ENCODE results near the gene PDCD2L.
"Not testable (repeated sequence)": the region's sequence is repeated elsewhere in the genome, so short reads cannot be mapped to it uniquely, and the experiment has no call there.

The PDCD2L gene, protein sequence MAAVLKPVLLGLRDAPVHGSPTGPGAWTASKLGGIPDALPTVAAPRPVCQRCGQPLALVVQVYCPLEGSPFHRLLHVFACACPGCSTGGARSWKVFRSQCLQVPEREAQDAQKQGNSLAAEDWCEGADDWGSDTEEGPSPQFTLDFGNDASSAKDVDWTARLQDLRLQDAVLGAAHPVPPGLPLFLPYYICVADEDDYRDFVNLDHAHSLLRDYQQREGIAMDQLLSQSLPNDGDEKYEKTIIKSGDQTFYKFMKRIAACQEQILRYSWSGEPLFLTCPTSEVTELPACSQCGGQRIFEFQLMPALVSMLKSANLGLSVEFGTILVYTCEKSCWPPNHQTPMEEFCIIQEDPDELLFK

DNA sequence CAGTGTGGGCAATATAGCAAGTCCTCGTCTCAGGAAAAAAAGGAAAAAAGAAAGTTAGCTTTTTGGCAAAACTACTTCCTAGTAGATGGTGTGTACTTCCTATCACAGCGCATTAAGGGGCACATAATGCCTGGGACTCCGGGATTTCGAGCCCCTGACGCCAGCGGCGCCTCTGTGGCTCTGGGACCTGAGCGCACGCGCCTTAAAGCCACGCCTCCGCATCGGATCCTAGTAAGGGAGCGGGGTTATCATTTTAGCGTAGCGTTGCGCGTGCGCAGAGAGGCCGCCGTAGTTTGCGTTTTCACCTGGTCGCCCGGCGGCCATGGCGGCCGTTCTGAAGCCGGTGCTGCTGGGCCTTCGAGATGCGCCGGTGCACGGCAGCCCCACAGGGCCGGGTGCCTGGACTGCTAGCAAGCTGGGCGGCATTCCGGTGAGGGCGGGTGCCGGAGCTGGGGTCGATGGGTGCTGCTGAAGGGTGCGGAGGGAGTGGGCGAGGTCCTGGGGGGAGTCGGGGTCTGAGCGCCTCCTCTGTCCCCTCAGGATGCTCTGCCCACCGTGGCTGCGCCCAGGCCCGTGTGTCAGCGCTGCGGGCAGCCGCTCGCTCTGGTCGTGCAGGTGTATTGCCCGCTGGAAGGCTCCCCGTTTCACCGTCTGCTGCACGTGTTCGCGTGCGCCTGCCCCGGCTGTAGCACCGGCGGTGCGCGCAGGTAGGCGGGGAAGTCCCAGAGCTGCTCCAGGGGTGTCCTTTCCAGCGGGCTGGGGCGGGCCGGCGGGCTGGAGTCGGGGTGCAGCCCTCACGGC, at the start of gene PDCD2L:
Gene PDCD2L (plus strand): TSS at position 291 of the 801 bp plus-strand sequence. CDS start 32 bp downstream, at position 323.
- DNase-seq: peak; percentile 92

DNA sequence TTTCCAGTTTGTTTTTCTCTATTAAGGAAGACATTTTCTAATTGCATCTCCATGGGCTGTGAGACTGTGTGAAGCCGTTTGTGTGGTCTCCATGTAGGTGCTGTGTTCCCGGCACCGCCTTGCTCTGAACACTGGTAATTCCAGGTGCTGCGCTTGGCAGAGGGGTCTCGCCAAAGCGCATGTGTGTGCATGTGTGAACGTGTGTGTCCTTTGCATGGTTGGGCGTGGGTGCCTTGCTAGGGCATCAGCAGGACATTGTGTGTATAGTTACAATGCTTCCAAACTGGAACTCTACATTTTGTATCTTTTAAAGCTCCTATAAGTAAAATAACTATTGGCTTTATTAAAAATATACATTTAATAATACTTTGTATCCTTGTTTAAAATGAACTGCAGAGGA, 49.0 kb upstream of the PDCD2L start:
- DNase-seq: no peak

DNA sequence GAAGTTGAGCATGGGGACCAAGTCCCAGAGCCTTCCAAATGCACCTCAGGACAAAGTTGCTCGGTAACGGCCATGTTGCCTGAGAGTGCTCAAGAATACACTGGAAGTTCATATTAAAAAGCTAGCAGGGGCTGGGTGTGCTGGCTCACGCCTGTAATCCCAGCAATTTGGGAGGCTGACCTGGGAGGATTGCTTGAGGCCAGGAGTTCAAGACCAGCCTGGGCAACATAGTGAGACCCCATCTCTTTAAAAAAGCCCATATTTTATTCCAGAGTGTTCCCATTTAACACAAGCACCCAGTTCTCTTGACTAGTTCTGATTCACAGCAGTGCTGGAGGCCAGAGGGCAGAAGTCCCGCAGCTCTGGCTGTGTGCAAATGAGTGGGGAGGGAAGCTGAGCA, 47.3 kb upstream of the PDCD2L start:
- DNase-seq: no peak

DNA sequence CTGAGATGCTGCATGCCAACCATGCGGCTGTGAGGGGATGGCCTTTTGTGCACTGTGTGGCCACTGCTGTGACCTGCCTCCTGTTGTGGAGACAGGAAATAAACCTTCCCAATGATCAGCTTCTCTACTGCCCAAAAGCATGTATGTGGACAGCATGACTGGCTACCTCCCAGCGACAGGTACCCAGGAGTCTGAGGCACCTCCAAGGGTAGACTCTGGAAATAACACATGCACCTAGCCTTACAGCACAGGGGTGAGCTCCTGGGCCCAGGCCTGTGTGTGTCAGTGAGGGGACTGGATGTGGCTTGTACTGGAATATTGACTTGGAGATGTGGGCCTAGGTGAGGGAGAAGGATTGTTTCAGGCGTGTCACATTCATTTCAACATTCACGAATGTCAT, 46.8 kb upstream of the PDCD2L start:
- DNase-seq: no peak

- DNase-seq: peak; percentile 98
Measured at GRCh38 chr19:34359140-34359953, 44.9 kb upstream of the PDCD2L start.

- DNase-seq: no peak
Measured at GRCh38 chr19:34359954-34360315, 44.3 kb upstream of the PDCD2L start.

- no peak for DNase-seq
Measured at GRCh38 chr19:34360354-34360909, 43.8 kb upstream of the PDCD2L start.

- no peak for DNase-seq
Measured at GRCh38 chr19:34362679-34363069, 41.5 kb upstream of the PDCD2L start.

DNA sequence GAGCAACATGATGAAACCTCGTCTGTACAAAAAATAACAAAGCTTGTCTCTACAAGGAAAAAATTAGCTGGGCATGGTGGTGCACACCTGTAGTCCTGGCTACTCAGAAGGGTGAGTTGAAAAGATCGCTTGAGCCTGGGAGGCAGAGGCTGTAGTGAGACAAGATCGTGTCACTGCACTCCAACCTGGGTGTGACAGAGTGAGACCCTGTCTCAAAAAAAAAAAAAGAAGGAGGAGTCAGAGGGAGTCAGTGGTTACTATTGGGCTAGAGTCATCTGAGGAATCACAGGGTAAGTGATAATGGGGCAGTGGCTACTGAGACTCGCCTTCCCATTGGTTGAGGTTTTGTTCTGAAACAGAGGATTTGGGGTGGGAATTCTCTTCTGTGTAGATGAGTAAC, 41.1 kb upstream of the PDCD2L start:
- no peak for DNase-seq

GRCh38 chr19:34363930-34364329, 40.3 kb upstream of the PDCD2L start:
- DNase-seq: no peak

DNA sequence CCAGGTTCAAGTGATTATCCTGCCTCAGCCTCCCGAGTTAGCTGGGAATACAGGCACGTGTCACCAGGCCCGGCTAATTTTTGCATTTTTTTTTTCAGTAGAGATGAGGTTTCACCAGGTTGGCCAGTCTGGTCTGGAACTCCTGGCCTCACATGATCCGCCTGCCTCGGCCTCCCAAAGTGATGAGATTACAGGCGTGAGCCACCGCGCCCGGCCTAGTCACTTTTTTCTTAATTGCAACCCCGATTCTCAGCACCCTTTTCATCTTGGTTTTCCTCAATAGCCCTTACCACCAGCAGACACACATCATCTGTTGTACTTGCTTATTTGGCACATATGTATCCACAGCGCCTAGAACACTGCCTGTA, 39.8 kb upstream of the PDCD2L start:
- no peak for DNase-seq

- peak; percentile 81 for DNase-seq
Measured at GRCh38 chr19:34364830-34365462, 39.3 kb upstream of the PDCD2L start, which contains the start of gene GPI. GPI (plus strand) TSS chr19:34365196; CDS start chr19:34365267, 71 bp downstream.

- peak; percentile 32 for DNase-seq
Measured at GRCh38 chr19:34365463-34366401, 38.5 kb upstream of the PDCD2L start.

DNA sequence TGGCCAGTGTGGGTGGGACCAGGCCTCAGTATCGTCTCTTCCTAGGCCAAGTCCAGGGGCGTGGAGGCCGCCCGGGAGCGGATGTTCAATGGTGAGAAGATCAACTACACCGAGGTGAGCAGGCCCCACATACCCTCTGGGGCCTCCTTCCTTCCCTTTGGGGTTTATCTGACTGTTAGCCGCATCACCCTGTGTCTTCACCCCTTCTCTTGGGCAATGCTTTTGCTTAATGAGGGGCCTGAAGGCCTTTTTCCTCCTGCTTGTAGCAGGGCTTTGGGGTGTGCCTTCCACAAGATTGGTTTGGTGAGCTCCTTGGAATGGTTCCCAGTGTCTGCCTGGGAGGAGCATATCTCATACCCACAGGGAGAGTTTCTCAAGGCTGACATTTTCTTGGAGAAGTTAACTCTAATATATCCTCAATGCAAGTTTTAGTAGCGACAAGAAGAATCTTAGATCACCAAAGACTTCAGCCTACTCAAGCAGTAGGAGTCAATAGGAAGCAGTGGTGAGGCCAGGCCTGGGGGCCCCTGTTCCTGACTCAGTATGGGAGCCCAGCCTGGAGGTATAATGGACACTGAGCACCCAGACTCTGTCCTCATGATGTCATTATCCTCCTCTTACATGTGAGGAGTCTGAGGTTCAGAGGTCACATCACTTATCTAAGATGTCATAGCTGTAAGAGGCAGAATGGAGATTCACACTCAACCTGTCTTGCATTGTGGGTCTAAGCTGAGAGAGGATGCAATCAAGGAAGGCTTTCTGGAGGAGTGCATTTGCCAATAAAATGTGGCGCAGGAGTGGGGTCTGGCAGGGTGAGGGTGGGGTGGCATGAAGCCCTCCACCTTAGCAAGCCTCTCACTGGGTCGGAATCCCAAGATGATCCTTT, 37.2 kb upstream of the PDCD2L start:
- DNase-seq: peak; percentile 10

GRCh38 chr19:34367624-34367957, 36.6 kb upstream of the PDCD2L start:
- DNase-seq: no peak

DNA sequence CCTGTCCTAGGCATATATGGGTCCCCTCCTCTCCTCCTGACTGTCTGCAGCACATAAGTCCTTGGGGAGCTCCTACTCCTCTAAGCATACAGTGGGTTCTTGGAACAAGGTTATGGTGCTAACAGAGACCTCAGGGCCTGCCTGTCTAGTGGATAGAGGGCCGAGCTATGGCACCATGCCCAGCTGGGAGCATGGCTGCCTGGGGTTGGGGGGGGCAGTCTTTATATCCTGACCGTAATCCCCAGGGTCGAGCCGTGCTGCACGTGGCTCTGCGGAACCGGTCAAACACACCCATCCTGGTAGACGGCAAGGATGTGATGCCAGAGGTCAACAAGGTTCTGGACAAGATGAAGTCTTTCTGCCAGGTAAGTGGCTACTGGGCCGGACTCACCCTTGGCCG, 35.9 kb upstream of the PDCD2L start:
- no peak for DNase-seq

GRCh38 chr19:34369166-34369565, 35.0 kb upstream of the PDCD2L start:
- DNase-seq: not testable (repeated sequence)

DNA sequence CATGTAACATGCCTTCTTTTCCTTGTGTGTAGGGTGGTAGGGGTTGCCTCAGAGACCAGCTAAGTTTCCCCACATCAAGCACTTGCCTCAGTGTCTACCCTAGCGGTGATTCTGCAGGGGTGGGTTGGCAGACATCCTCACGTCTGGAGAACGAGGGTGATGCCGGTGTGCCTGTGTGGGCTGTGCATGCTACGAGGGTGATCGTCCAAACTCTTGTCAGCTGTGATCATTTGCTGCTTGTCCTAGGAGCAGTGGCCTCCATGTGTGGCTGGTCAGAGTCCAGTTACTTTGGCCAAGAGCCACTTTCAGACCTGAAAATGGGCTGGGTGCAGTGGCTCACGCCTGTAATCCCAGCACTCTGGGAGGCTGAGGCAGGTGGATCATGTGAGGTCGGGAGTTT, 34.1 kb upstream of the PDCD2L start:
- no peak for DNase-seq

DNA sequence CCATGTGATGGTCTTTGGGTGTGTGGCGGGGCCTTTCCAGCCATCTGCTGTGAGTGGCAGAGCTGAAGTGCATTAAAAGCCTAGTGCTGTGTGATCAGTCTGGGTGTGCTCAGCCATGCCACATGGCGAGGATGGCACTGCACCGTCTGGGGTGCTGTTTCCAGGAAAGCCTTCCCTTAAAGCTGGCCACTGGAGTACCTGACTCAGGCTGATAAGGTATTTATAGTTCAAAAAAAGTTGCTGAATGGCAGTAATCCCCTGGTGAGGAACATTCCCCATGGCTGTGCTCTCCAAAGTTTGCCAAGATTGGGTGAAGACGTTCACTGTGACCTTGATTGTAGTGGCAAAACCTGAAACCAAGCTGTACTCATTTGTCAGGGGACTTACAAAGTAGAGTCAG, 33.2 kb upstream of the PDCD2L start:
- DNase-seq: no peak

- no peak for DNase-seq
Measured at GRCh38 chr19:34373601-34374288, 30.5 kb upstream of the PDCD2L start.
